Measurements from ENCODE around the gene MMAB. TPM values are rescaled to one million over a fixed set of nuclear protein-coding genes. Genes with fewer than 3 reads are reported as not detected.
A peak's percentile ranks its signal among the peaks of the same experiment; 100 is the strongest.

MMAB gene
- total RNA-seq, 1 experiment from 2014 or later = 34.9 TPM

DNA sequence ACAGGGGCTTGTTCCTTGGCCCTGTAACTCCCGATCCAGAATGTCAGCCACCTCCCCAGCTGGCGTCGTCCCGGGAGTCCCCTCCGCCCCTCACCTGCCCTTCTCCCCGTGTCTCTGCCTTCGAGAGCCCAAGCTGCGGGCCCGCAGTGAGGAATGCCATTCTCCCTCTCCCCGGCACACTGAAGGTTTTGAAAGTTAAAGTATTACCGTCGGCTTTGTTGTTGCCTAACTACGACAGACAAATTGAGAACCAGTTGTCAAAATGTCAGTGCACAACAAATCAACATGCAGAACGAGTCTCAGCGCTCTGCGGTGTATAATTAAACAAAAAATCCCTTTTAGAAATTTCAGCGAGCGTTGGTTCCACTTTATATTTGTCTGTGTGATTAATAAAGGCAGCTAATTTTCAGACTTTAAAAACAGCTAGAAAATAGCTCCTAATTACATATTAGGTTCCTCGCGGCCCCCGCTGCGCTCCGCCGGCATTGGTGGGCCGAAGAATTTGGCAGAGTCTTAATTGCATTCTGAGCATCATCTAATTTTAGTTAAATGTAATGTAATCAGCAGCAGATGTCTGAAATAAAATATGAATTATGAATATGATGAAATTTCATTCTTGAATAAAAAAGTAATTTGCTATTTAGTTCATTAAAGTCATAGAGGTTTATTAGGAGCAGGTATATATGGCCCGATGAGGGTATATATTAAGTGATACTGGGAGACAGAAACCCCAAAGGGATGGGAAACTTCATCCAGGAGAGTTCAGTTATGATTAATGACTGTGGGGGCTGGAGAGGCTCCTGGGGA lies 40.5 kb upstream of the MMAB start:
- no peak overlapping the region for H3K4me2 ChIP-seq (ENCODE audit: low read length)
- TF ChIP-seq ZFX (IDR thresholded peaks at IDR 0.05) = no peak
- no peak for TF ChIP-seq SRF (IDR thresholded peaks at IDR 0.05; ENCODE audit: low read depth)
- TF ChIP-seq JUND (IDR thresholded peaks at IDR 0.05) = no peak
- no peak for TF ChIP-seq YY1 (IDR thresholded peaks at IDR 0.05; ENCODE audit: extremely low read depth, insufficient replicate concordance, low read depth, low read length)
- TF ChIP-seq SIN3A (IDR thresholded peaks at IDR 0.05; ENCODE audit: low read depth) = no peak
- no peak for TF ChIP-seq ELF1 (IDR thresholded peaks at IDR 0.05; ENCODE audit: borderline replicate concordance, low read depth)
- H4K20me1 ChIP-seq (ENCODE audit: insufficient read depth) = no peaks in the 10 kb centered on the region
- H3K27me3 ChIP-seq (ENCODE audit: insufficient read depth, low read length) = peaks cover 21% of the 10 kb centered on the region; the same call in 1 of the 2 replicates
- POLR2A ChIA-PET = no interaction called here
- RAD21 ChIA-PET (ENCODE audit: low non-redundant PET in 1 of 2, low total read pairs in 2 of 2, uncharacterized antibody in 2 of 2, unreplicated experiment in 2 of 2) = no interaction called here
- no peaks in the 10 kb centered on the region for H3K9me2 ChIP-seq (ENCODE audit: insufficient read depth)
- BruUV-seq (replicated peaks) = no TSS peak
- H3K4me3 ChIP-seq (replicated peaks in 1 of 2; ENCODE audit: low read depth in 1 of 2, low read length in 2 of 2) = no peak overlapping the region
- H3K9ac ChIP-seq (ENCODE audit: low read length) = no peak overlapping the region
- H3K4me1 ChIP-seq (ENCODE audit: control insufficient read depth in 1 of 2, insufficient read depth in 2 of 2, low read length in 2 of 2) = no peaks in the 10 kb centered on the region
- no peaks in the 10 kb centered on the region for H3K9me3 ChIP-seq (ENCODE audit: control insufficient read depth in 1 of 2, insufficient read depth in 1 of 2, low read depth in 1 of 2, low read length in 2 of 2)
- H2AFZ ChIP-seq (ENCODE audit: low read depth, low read length, poor library complexity, severe bottlenecking) = no peak overlapping the region
- H3K79me2 ChIP-seq (ENCODE audit: insufficient read depth, low read length) = no peaks in the 10 kb centered on the region
- DNase-seq (ENCODE audit: low read depth, low spot score) = no peak
- no peak for ATAC-seq
- H3K36me3 ChIP-seq (ENCODE audit: control insufficient read depth in 1 of 2, insufficient read depth in 2 of 2, low read length in 2 of 2) = no peaks in the 10 kb centered on the region
- no peak overlapping the region for H3K27ac ChIP-seq (ENCODE audit: low read depth, low read length)
- CTCF ChIA-PET = interaction anchor here (2.2 kb wide), 1 partner anchor 16 kb away, joined by 9 read pairs; no protein-coding TSS in a partner anchor
- intact Hi-C loops (cut with micrococcal nuclease) = no loop called here

DNA sequence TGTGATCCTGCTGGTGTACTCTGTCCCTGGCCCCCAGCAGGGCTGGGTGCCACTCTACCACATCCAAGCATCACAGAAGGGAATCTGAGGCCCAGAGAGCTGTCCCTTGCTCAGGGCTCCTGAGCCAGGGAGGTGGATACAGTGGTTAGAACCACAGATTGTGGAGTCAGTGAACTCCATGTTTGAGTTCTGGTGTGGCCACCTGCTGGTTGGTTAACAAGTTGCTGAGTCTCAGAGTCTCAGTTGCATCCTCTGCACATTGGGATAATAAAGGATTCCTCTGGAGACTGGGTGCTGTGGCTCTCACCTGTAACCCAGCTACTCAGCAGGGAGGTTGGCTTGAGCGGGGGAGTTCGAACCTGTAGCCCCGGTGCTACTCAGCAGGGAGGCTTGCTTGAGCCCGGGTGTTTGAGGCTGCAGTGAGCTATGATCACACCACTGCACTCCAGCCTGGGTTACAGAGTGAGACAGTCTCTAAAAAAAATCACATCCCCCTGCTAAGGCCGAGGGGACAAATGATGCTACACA lies 39.7 kb upstream of the MMAB start:
- H3K79me2 ChIP-seq (ENCODE audit: insufficient read depth, low read length) = no peaks in the 10 kb centered on the region
- no peak overlapping the region for H2AFZ ChIP-seq (ENCODE audit: low read depth, low read length, poor library complexity, severe bottlenecking)
- BruUV-seq (replicated peaks) = no TSS peak
- H3K27me3 ChIP-seq (ENCODE audit: insufficient read depth, low read length) = peaks cover 20% of the 10 kb centered on the region; the same call in 1 of the 2 replicates
- ChIA-PET POLR2A (no interaction called here), RAD21 (ENCODE audit: low non-redundant PET in 1 of 2, low total read pairs in 2 of 2, uncharacterized antibody in 2 of 2, unreplicated experiment in 2 of 2) (no interaction called here), CTCF (interaction anchor here (2.2 kb wide), 1 partner anchor 15 kb away, joined by 9 read pairs; no protein-coding TSS in a partner anchor)
- no peak overlapping the region for H3K27ac ChIP-seq (ENCODE audit: low read depth, low read length)
- H3K4me2 ChIP-seq (ENCODE audit: low read length) = no peak overlapping the region
- no peak overlapping the region for H3K9ac ChIP-seq (ENCODE audit: low read length)
- H3K4me1 ChIP-seq (ENCODE audit: control insufficient read depth in 1 of 2, insufficient read depth in 2 of 2, low read length in 2 of 2) = no peaks in the 10 kb centered on the region
- ATAC-seq (peak; percentile 84), DNase-seq (ENCODE audit: low read depth, low spot score) (no peak)
- TF ChIP-seq CTCF (IDR thresholded peaks at IDR 0.05 in 2 of 3, conservative IDR thresholded peaks at IDR 0.05 in 1 of 3; ENCODE audit: borderline replicate concordance in 1 of 3, insufficient read depth in 1 of 3, low read depth in 2 of 3, low read length in 2 of 3) = peak in 2 of 3 experiments; percentile 36 to 47; a peak in 4 of 6 replicates
- TF ChIP-seq RAD21 (IDR thresholded peaks at IDR 0.05; ENCODE audit: low read depth) = 0 out of 2 replicates have a peak, but pooled peaks have one; percentile 31
- TF ChIP-seq CEBPB (IDR thresholded peaks at IDR 0.05; ENCODE audit: low read depth) = no peak
- TF ChIP-seq ZFX (IDR thresholded peaks at IDR 0.05) = no peak
- TF ChIP-seq SP1 (IDR thresholded peaks at IDR 0.05; ENCODE audit: low read depth) = no peak
- TF ChIP-seq REST (IDR thresholded peaks at IDR 0.05; ENCODE audit: low read depth) = no peak
- intact Hi-C loops (cut with micrococcal nuclease) = no loop called here
- no peak overlapping the region for H3K4me3 ChIP-seq (replicated peaks in 1 of 2; ENCODE audit: low read depth in 1 of 2, low read length in 2 of 2)
- H4K20me1 ChIP-seq (ENCODE audit: insufficient read depth) = no peaks in the 10 kb centered on the region
- H3K9me3 ChIP-seq (ENCODE audit: control insufficient read depth in 1 of 2, insufficient read depth in 1 of 2, low read depth in 1 of 2, low read length in 2 of 2) = no peaks in the 10 kb centered on the region
- no peaks in the 10 kb centered on the region for H3K36me3 ChIP-seq (ENCODE audit: control insufficient read depth in 1 of 2, insufficient read depth in 2 of 2, low read length in 2 of 2)
- no peaks in the 10 kb centered on the region for H3K9me2 ChIP-seq (ENCODE audit: insufficient read depth)
